ENCODE results near the gene ASGR2.

DNA sequence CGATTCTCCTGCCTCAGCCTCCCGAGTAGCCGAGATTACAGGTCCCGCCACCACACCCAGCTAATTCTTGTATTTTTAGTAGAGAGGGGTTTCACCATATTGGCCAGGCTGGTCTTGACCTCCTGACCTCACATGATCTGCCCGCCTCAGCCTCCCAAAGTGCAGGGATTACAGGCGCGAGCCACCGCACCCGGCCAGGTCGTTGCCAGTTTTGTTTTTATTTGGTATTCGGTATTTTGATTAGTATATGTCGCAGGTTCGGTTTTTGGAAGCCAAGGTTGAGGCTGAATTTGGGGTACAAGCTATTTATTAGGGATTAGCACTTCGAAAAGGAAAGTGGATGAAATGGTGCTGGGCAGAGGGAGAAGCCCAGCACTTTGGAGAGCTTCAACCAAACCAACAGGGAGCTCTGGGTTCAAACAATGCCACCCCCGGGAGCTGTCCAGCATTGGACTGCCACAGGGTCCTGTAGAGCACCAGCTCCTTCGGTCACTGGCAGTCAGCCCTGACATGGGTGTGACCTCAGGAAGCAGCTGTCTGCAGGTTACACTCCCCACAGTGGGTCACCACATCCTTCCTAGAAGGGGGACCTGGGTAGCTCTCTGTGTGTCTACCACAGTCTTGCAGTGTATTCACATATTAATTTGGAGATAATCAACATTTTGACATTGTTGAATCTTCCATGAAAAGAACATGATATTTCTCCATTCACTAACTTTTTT lies 33.1 kb downstream of the ASGR2 start:
- TF ChIP-seq, protein P1, sequence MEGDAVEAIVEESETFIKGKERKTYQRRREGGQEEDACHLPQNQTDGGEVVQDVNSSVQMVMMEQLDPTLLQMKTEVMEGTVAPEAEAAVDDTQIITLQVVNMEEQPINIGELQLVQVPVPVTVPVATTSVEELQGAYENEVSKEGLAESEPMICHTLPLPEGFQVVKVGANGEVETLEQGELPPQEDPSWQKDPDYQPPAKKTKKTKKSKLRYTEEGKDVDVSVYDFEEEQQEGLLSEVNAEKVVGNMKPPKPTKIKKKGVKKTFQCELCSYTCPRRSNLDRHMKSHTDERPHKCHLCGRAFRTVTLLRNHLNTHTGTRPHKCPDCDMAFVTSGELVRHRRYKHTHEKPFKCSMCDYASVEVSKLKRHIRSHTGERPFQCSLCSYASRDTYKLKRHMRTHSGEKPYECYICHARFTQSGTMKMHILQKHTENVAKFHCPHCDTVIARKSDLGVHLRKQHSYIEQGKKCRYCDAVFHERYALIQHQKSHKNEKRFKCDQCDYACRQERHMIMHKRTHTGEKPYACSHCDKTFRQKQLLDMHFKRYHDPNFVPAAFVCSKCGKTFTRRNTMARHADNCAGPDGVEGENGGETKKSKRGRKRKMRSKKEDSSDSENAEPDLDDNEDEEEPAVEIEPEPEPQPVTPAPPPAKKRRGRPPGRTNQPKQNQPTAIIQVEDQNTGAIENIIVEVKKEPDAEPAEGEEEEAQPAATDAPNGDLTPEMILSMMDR (IDR thresholded peaks at IDR 0.05) = no peak
- TF ChIP-seq POLR2A (IDR thresholded peaks at IDR 0.05) = no peak

All from thyroid gland (tissue), 4 donors.